ENCODE results near the gene MTRR.

DNA sequence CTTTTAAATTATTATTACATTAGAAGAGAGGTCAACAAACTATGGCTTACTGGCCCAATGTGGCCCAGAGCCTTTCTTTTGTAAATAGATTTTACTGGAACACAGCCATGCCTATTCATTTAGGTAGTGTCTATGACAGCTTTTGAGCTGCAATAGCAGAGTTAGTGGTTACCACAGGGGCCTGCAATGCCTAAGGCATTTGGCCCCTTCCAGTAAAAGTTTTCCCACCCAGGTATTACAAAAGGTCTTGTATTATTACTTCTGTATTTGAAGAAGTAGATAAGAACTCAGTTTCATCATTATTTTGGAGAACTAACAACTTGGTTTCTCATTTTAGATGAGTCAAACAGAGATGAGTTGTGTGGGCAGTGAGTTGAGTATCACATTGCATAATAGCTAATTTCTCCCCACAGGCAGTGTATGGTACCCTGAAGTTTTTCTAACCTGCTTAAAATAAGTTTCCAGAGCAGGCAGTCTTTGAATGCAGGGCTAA, 9.5 kb downstream of the MTRR start:
- TF ChIP-seq, protein P1, sequence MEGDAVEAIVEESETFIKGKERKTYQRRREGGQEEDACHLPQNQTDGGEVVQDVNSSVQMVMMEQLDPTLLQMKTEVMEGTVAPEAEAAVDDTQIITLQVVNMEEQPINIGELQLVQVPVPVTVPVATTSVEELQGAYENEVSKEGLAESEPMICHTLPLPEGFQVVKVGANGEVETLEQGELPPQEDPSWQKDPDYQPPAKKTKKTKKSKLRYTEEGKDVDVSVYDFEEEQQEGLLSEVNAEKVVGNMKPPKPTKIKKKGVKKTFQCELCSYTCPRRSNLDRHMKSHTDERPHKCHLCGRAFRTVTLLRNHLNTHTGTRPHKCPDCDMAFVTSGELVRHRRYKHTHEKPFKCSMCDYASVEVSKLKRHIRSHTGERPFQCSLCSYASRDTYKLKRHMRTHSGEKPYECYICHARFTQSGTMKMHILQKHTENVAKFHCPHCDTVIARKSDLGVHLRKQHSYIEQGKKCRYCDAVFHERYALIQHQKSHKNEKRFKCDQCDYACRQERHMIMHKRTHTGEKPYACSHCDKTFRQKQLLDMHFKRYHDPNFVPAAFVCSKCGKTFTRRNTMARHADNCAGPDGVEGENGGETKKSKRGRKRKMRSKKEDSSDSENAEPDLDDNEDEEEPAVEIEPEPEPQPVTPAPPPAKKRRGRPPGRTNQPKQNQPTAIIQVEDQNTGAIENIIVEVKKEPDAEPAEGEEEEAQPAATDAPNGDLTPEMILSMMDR (IDR thresholded peaks at IDR 0.05): no peak
- TF ChIP-seq POLR2A (IDR thresholded peaks at IDR 0.05) (no peak), EP300 (IDR thresholded peaks at IDR 0.05) (no peak)

Data from ovary (tissue), 3 donors.